Cerebellar cortex (tissue), 1 donor: Measurements from ENCODE around the gene CMTM4.
"Not testable (repeated sequence)": the region's sequence is repeated elsewhere in the genome, so short reads cannot be mapped to it uniquely, and the experiment has no call there.

Source experiments
- DNase-seq: peaks from one replicate; pipeline ENCODE4 v3.0.0-alpha.2; 2015; ENCODE audit warnings: low spot score

CMTM4 gene

DNA sequence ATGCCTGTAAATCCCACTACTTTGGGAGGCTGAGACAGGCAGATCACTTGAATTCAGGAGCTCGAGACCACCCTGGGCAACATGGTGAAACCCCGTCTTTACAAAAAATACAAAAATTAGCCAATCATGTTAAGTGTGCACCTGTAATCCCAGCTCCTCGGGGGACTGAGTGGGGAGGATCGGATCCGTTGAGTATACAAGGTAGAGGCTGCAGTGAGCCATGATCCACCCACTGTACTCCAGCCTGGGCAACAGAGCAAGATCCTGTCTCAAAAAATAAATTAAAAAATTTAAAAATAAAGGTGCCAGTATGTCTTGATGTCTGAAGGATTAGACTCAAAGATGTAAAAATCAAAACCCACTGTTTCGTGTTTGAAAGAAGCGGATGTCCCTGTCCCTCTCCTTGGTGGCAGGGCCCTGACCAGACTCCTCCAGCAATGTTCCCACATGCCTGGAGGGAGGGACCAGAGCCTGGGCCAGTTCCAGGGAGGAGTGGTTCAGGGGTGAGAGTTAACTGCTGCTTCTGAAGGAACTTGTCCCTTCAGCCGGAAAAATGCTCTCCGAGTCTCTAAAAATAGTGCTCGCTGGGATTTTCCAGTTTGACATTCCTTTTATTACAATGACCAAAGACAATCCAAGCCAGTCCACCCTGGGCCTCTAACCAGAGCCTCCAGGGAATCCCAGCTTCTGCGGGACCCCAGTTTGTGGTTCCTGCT lies 9.4 kb upstream of the CMTM4 start:
- DNase-seq: peak; percentile 33

DNA sequence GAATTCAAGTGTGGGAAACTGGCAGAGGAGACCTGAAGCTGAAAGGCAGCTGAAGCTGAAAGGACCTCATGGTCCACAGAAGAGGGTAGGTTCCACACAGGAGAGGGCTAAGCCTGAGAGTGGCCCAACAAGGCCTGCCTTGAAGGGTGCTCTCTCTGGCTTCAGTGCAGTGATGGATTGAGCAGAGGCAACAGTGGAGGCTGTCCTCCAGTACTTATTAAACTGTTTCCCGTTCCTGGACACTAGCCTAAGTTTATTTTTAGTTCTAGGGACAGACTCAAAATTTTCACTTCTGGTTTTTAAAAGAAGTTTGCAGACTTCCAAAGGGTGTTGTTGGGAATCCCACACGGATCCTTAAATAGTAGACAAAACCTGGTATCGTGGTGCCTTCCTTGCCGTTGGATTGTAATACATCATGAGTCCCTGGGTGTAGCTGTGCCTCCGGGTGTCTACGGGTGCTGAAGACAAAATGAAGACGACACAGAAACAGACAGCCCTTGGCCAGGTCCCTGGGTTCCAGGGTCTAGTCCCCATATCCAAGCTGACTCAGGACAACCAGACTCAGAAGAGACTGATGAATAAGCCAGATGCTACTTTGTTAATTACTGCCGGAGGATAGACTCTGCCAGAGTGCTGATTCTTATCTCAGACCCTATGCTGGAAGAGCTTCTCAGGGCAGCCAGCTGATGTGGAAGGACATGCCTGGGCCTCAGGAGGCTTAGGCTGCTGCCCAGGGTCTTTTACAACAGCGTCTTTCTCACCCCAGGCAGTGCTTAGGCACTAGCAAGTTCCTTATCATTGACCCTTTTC lies 7.1 kb upstream of the CMTM4 start:
- no peak for DNase-seq

DNA sequence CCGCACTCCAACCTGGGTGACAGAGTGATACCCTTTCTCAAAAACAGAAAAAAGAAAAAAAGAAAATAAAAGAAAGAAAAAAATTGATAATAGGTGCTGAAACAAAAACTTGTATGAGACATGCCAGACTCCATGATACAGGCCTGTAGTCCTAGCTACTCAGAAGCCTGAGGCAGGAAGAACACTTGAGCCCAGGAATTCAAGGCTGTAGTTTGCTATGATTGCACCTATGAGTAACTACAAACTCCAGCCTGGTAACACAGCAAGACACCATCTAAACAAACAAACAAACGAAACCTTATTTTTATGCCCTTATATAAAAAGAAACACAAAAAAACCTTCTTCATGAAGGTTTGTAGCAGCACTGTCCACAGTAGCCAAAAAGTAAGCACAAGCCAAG lies 5.0 kb upstream of the CMTM4 start:
- DNase-seq: no peak

DNA sequence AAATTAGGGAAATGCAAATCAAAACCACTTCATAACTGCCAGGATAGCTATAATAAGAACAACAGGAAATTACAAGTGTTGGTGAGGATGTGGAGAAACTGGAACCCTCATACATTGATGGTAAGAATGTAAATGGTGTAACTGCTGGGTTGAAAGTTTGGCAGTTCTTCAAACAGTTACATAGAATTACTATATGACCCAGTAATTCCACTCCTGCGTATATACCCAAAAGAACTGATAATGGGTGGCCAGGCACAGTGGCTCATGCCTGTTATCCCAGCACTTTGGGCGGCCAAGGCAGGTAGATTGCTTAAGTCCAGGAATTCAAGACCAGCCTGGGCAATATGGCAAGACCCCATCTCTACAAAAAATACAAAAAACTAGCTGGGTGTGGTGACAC lies 4.5 kb upstream of the CMTM4 start:
- DNase-seq: no peak

DNA sequence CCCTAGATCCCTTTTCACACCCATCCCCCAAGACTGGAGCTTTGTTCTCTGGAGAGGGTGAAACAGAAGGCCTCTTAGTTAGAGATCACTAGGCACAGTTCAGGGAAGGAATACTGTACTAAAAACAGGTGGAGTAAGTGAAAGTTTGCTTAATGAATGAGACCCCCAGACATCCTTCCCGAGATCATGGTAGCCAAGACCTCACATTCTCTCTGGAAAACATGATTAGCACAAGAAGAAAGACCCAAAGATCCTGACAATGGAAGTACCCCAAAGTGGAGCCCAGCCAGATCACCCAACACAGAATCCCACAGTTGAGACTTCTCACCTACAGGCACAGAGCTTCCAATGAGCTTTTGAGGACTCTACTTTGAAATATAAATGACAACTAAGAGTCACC lies 3.4 kb upstream of the CMTM4 start:
- DNase-seq: no peak

DNA sequence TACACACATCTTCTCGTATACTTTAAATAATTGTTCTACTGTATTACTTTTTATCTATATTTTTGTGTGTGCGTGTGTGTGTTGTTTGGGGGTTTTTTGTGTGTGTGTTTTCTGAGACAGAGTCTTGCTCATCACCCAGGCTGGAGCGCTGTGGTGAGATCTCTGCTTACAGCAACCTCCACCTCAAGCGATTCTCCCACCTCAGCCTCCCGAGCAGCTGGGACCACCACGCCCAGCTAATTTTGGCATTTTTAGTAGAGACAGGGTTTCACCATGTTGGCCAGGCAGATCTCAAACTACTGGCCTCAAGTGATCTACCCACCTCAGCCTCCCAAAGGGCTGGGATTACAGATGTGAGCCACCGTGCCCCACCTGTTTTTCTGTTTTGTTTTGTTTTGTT lies 1.5 kb upstream of the CMTM4 start:
- no peak for DNase-seq

DNA sequence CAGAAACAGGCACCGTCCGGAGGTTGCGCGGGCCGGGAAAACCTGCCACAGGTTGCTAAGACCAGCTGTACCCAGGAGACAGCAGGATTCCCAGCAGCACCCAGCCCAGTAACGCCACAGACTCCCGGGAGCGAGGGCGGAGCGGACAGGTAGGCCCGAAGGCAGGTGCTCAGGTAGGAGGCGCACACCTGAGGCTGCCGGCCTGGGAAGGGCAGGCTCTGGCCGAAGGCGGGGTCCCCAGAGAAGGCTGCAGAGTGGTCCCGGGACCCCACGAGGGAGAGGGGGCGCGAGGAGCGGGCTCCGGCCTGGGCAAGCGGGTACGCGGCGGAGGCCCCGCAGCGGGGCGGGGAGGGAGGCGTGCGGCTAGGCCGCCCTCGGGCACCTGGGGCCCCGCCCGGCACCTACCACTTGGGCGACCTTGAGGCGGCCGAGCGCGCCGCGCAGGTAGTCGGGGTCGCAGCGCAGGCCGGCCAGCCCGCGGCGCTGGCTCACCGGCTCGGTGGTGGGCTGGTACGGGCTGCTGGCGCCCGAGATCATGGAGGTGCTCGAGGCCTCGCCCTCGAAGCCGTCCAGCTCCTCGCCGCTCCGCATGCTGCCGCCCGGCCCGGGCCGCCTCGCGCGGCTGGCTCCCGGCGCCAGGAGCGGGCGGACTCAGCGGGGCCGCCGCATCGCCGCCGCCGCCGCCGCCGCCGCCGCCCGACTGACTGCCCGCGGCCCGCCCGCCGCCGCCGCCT lies 441 bp downstream of the CMTM4 start:
- no peak for DNase-seq

DNA sequence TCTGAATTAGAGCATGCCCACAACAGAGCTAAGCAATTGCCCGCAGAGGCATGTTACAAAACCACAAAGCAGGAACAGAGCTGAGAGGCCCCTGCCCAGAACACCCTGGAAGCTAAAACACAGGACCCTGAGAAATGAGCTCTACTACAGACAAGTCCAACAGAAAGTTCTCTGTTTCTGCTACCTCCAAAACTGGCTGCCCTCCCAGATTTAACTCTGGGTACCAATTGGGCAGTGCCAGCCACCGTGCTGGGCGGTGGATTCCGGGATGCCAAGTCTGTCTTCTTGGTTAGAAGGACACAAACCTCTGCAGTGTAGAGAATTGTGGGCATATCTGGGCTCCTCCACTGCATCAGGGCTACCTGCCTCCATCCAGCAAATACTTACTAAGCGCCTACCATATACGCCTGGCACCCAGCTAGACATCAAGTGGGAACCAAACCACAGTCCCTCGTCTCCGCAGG lies 1.0 kb downstream of the CMTM4 start:
- DNase-seq: peak; percentile 52

DNA sequence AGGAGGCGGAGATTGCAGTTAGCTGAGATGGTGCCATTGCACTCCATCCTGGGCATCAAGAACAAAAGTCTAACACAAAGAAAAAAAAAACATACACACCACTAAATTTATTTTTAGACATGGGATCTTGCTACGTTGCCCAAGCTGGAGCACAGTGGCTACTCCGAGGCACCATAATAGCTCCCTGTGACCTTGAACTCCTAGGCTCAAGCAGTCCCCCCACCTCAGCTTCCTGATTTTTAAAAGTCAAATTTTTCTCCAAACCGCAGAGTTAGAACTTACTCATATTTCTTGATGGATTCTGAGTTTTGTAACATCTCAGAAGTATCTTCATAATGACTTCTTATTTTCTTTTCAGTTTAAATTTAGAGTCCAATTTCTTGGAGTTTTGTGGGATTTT lies 3.4 kb downstream of the CMTM4 start:
- DNase-seq: no peak

DNA sequence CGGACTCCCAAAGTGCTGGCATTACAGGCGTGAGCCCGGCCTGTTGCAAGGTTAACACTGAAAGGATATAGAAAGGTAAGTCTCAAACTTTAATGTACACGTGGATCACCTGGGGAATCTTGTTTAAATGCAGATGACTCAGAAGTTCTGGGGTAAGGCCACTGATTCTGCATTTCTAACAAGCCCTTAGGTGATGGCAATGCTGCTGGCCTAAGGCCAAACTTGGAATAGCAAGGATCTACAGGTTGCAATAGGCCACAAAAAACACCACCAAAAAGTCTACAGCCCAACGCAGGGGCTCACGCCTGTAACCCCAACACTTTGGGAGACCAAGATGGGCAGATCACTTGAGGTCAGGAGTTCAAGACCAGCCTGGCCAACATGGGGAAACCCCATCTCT lies 4.2 kb downstream of the CMTM4 start:
- DNase-seq: no peak

DNA sequence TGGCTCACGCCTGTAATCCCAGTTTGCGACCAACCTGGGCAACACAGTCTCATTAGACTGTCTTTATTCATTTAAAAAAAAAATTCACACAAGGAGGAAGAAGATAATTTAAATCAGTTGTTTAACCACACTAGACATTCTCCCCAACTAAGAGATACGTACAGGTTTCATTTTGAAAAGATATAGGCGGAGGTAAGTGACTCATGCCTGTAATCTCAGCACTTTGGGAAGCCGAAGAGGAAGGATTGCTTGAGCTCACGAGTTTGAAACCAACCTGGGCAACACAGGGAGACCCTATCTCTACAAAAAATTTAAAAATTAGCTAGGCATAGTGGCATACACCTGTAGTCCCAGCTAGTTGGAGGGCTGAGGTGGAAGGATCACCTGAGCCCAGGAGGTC lies 5.3 kb downstream of the CMTM4 start:
- no peak for DNase-seq

DNA sequence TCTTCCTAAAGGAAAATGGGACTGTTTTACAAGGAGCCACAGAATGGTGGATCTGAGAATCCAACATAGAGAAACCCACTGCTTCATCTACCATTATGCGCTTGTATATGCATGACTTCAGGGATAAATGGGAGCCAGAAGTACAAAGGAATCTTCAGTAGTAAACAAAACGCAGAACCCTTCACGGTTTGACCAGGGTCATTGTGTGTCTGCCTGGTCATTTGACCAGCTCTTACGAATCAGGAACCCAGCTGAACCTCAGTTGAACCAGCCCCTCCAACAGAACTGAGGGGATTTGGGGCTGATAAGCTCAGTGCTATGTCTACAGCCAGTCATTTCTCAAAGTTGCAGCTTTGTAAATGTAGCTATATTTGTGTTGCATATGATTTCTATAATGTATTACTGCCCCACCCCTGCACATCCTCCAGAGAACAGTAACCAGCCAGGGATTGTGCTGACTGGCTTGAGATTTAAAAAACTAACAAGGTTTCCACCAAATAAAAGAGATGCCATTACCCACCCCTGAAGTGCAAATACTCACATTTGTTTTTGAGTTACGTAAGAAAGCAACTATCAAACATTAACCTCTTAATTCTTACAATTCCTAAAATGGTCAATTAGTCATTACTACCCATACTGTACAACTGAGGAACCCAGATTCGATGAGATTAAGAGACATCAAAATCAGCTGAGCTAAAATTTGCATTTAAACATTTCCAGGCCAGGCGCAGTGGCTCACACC lies 6.3 kb downstream of the CMTM4 start:
- no peak for DNase-seq

DNA sequence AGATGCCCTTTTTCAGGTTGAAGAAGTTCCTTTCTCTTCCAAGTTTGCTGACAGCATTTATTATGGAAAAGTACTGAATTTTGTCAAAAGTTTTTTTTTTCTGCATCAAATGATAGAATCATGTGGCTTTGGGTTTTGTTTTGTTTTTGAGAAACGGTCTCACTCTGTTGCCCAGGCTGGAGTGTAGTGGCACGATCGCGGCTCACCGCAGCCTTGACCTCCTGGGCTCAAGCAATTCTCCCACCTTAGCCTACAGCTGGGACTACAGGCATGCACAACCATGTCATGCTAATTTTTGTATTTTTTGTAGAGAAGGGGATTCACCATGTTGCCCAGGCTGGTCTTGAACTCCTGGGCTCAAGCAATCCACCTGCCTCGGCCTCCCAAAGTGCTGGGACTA lies 7.3 kb downstream of the CMTM4 start:
- DNase-seq: no peak

DNA sequence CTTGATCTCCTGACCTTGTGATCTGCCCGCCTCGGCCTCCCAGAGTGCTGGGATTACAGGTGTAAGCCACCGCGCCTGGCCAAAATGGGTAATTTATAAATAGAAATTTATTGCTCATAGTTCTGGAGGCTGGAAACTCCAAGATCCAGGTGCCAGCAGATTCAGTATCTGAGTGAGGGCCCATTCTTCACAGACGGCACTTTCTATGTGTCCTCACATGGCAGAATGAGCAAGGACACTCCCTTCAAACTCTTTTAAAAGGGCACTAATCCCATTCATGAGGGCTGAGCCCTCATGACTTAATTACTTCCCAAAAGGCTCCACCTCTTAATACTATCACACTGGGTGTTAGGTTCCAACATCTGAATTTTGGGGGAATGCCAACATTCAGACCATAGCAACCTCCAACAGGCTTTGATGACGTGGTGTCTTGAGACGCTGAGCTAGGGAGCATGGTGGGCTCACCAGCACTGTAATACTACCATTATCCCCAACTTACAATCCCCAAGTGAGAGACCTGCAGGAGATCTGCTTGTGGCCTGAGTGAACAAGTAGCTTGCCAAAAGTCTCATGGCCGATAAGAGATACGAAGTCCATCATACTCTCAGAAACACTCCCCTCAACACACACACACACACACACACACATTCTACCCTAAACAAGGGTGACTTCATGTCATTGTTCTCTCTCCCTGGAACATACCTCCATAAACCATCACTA lies 8.5 kb downstream of the CMTM4 start:
- DNase-seq: no peak

DNA sequence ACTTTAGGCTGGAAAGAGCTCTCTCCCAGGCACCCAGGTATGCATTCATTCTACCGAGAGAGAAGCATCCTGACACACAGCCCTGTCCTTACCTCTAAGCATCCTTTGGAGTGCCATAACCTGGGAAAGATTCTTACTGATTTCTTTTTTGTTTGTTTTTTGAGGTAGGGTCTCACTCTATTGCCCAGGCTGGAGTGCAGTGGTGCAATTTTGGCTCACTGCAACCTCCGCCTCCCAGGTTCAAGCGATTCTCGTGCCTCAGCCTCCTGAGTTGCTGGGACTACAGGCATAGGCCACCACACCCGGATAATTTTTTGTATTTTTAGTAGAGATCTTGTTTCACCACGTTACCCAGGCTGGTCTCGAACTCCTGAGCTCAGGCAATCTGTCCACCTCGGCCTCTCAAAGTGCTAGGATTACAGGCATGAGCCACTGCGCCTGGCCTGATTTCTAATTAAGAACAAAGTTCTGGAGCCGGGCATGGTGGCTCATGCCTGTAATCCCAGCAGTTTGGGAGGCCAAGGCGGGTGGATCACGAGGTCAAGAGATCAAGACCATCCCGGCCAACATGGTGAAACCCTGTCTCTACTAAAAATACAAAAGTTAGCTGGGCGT lies 10.9 kb downstream of the CMTM4 start:
- not testable (repeated sequence) for DNase-seq

DNA sequence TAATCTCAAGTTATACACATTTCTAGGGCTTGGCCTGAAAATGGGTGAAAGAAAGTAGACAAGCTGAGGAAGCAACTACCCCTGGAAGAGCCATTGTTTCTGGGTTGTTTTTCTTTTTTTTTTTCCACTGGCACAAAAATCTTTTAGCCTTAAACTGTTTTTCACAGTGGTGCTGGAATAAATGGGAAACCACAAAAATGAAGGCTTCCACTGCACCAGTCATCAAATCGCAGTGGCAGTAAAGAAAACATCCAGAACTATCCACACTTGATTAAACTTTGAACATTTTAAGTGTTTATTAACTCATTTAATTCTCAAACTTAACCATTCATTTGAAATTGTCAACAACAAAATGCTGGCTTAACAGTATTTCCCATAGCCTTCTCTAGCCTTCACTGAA lies 14.3 kb downstream of the CMTM4 start:
- DNase-seq: no peak

DNA sequence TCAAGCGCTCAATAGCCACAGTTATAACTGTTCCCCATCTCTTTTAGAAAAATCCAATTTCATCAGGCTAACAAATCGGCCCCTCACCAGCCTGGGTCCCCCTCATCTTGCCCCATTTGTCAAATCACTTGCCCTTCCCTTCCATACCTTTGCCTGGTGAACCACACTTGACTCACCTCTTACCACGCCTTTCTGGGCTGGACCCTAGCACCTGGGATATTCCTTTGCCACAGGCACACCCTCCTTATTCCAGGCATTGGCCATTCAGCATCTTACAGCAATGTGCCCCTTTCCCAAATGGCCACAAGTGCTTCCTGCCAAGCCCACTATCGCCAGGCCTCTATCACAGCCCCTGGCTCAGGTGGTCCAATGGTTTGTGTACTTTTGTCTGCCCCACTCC lies 14.9 kb downstream of the CMTM4 start:
- DNase-seq: no peak

DNA sequence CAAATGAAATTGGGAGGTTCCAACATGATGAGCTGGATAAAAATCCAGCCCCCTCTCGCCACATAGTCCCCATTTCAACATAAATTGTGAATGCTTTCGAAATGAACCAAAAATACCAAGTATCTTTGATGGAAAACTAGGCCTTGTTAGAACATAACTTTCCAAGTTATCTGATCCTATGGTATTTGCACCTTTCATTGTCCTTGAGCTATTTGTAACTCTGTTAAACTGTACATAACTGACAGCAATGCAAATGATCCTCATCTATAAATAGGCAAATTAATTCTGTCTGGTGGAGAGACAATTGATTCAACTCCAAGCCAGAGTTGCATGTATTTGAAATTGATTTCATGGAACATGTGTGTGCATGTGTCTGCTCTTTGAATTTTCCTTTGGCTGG lies 18.2 kb downstream of the CMTM4 start:
- no peak for DNase-seq

DNA sequence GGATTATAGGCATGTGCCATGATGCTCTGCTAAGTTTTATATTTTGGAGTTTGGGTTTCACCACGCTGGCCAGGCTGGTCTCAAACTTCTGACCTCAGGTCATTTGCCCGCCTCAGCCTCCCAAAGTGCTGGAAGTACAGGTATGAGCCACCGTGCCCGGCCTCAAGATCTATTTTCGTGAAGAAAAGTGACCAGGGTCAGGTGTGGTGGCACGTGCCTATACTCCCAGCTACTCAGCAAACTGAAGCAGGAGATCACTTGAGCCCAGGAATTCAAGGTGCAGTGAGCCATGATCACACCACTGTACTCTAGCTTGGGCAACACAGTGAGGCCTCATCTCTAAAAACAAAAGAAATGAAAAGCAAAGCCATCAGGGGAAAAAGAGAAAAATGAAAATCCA lies 18.7 kb downstream of the CMTM4 start:
- no peak for DNase-seq

DNA sequence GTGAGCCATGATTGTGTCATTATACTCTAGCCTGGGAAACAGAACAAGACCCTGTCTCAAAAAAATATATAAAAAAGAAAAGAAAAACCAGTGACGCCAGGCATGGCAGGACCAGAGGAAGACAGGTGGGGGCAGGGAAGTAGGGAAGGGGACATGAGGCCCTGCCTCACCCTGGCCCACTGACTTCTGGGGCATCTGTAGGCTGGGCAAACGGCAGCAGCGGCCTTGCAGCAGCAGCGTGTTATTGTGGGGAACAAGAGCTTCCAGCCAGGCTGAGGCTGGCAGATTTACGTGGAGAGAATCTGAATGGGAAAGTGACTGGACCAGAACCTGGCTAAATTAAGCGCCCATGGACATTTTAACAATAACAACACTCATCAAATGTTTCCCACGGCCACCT lies 19.4 kb downstream of the CMTM4 start:
- no peak for DNase-seq

DNA sequence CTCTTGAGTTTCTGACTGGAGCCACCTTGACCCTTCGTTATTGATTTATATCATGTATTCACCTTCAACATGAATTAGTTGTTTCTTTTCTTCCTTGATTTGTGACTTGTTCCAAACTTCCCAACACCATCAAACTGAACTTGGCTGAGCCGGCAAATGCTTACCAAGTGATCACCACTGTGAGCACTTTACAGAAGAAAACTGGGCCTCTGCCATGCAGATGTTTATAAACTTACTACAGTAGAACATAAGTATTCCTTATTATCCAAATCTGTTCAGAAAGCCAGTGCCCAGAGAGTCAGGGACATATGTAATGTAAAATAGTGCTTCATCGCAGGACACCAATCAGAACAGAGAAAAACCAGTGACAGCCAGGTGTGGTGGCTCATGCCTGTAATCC lies 19.9 kb downstream of the CMTM4 start:
- DNase-seq: no peak
